ENCODE data around the gene OTUD4.
"Not testable (repeated sequence)": the region's sequence is repeated elsewhere in the genome, so short reads cannot be mapped to it uniquely, and the experiment has no call there.

The OTUD4 gene

GRCh38 chr4:145180298-145181090 is at the start of gene OTUD4:
TSS of gene OTUD4 (minus strand) at chr4:145180589. CDS start at chr4:145179973, 616 bp downstream.
- peak; percentile 97 for DNase-seq

- not testable (repeated sequence) for DNase-seq
Measured at GRCh38 chr4:145223228-145223627, 42.8 kb upstream of the OTUD4 start.

GRCh38 chr4:145221529-145221928 is 41.1 kb upstream of the OTUD4 start:
- not testable (repeated sequence) for DNase-seq

- DNase-seq = no peak
Measured at GRCh38 chr4:145219090-145219489, 38.7 kb upstream of the OTUD4 start.

- no peak for DNase-seq
Measured at GRCh38 chr4:145218251-145218650, 37.9 kb upstream of the OTUD4 start.

- DNase-seq = no peak
Measured at GRCh38 chr4:145217349-145217748, 37.0 kb upstream of the OTUD4 start.

GRCh38 chr4:145216535-145216934 is 36.1 kb upstream of the OTUD4 start:
- DNase-seq = no peak

GRCh38 chr4:145213245-145213644 is 32.9 kb upstream of the OTUD4 start:
- DNase-seq = no peak

GRCh38 chr4:145207934-145208333 is 27.5 kb upstream of the OTUD4 start:
- DNase-seq = no peak

GRCh38 chr4:145203410-145203809 is 23.0 kb upstream of the OTUD4 start:
- DNase-seq = no peak

- no peak for DNase-seq
Measured at GRCh38 chr4:145200366-145200765, 20.0 kb upstream of the OTUD4 start.

- DNase-seq = no peak
Measured at GRCh38 chr4:145199051-145199716, 18.8 kb upstream of the OTUD4 start.

- DNase-seq = no peak
Measured at GRCh38 chr4:145196747-145197146, 16.4 kb upstream of the OTUD4 start.

GRCh38 chr4:145195167-145195952 is 15.0 kb upstream of the OTUD4 start:
- DNase-seq = no peak

GRCh38 chr4:145189981-145190380 is 9.6 kb upstream of the OTUD4 start:
- DNase-seq = no peak

- no peak for DNase-seq
Measured at GRCh38 chr4:145186729-145187128, 6.3 kb upstream of the OTUD4 start.

- no peak for DNase-seq
Measured at GRCh38 chr4:145183581-145183980, 3.2 kb upstream of the OTUD4 start.

GRCh38 chr4:145183023-145183422 is 2.6 kb upstream of the OTUD4 start:
- no peak for DNase-seq

GRCh38 chr4:145182222-145182621 is 1.8 kb upstream of the OTUD4 start:
- DNase-seq = no peak

- no peak for DNase-seq
Measured at GRCh38 chr4:145181091-145181501, 707 bp upstream of the OTUD4 start.

- DNase-seq = peak; percentile 71
Measured at GRCh38 chr4:145179861-145180297, 510 bp downstream of the OTUD4 start.

GRCh38 chr4:145179281-145179860 is 1.0 kb downstream of the OTUD4 start:
- peak; percentile 84 for DNase-seq

- DNase-seq = no peak
Measured at GRCh38 chr4:145178740-145179280, 1.6 kb downstream of the OTUD4 start.

Measured in left hindlimb (tissue), 1 donor.